GM18505 (cell line): ENCODE data around the gene HLA-G.
"Not testable (repeated sequence)": the region's sequence is repeated elsewhere in the genome, so short reads cannot be mapped to it uniquely, and the experiment has no call there.

ENCODE experiments used
- ATAC-seq: cut with Tn5 transposase; IDR thresholded peaks from one replicate; pipeline ENCODE4 v1.9.1; 2021; ENCODE audit not compliant: unreplicated experiment
- POLR2A ChIP-seq: IDR thresholded peaks from 4 replicates; pipeline ENCODE4 v1.6.1; 2011; ENCODE audit warnings: borderline replicate concordance; ENCODE audit not compliant: insufficient read depth, insufficient read length; ENCODE audit errors: extremely low read depth

HLA-G gene

DNA sequence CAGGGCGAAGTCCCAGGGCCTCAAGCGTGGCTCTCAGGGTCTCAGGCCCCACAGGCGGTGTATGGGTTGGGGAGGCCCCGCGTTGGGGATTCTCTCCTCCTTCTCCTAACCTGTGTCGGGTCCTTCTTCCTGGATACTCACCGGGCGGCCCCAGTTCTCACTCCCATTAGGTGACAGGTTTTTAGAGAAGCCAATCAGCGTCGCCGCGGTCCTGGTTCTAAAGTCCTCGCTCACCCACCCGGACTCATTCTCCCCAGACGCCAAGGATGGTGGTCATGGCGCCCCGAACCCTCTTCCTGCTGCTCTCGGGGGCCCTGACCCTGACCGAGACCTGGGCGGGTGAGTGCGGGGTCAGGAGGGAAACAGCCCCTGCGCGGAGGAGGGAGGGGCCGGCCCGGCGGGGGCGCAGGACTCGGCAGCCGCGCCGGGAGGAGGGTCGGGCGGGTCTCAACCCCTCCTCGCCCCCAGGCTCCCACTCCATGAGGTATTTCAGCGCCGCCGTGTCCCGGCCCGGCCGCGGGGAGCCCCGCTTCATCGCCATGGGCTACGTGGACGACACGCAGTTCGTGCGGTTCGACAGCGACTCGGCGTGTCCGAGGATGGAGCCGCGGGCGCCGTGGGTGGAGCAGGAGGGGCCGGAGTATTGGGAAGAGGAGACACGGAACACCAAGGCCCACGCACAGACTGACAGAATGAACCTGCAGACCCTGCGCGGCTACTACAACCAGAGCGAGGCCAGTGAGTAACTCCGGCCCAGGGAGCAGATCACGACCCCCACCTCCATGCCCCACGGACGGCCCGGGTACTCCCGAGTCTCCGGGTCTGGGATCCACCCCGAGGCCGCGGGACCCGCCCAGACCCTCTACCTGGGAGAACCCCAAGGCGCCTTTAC lies at the start of gene HLA-G:
Gene HLA-G, plus strand, starts transcription at position 247 of the 892 bp plus-strand sequence. Its CDS starts 20 bp downstream, at position 267.
- no peak for ATAC-seq
- no peak for TF ChIP-seq POLR2A

DNA sequence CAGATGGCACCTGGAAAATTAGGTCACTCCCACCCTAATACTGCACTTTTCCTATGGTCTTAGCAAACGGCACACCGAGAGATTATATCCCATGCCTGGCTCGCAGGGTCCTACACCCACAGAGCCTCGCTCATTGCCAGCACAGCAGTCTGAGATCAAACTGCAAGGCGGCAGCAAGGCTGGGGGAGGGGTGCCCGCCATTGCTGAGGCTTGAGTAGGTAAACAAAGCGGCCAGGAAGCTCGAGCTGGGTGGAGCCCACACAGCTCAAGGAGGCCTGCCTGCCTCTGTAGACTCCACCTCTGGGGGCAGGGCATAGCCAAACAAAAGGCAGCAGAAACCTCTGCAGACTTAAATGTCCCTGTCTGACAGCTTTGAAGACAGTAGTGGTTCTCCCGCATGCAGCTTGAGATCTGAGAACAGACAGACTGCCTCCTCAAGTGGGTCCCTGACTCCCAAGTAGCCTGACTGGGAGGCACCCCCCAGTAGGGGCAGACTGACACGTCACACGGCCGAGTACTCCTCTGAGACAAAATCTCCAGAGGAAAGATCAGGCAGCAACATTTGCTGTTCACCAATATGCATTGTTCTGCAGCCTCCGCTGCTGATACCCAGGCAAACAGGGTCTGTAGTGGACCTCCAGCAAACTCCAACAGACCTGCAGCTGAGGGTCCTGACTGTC lies 47.5 kb upstream of the HLA-G start:
- not testable (repeated sequence) for ATAC-seq

DNA sequence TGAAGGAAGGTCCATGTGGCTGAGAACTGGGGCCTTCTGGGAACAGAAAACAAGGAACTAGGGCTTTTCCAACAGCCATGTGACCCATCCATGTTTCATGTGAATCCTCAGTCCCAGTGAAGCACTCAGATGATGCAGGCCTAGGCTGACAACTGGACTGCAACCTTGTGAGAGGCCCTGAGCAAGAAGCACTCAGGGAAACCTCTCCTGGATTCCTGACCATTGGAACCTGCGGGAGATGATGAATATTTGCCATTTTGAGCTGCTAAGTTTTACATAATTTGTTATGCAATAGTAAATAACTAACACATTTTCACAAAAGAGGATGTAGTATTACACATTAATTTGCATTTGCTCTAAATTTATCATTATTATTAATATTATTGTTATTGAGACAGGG lies 38.4 kb upstream of the HLA-G start:
- TF ChIP-seq POLR2A = no peak
- ATAC-seq = no peak

DNA sequence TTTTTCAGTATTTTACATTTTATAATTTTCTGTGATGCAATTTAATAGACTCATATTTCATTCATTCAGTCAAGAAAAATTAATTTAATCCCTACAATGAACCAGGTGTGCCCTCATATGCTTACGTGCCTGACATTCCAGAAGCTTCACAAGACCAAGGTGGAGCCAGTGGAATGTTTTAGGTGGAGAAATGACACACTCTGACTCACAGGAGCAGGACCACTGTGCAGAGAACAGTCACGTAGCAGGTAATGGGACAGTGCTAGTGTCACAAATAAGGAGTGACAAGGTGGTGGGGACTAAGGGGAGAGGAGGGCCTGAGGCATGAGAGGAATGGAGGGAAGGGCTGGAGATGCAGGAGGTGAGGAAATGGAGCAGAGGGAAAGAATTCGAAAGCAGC lies 37.0 kb upstream of the HLA-G start:
- ATAC-seq = no peak
- no peak for TF ChIP-seq POLR2A

DNA sequence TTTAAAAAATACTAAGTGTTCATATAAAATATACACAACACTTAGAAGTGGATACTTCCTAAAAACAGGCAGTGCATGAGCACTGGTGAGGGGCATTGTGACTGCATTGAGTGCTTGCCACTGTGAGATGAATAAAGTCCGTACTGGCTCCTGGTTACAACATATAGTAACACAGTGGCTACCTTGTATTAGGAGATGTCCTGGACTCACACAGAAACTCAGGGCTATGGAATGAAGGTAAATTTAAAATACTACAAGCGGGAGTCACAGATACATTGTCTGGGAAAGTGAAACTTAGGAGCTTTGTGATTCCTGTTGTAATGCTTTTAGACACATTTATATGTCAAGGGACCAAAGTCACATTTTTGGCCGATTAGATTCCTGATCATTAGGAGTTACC lies 36.5 kb upstream of the HLA-G start:
- no peak for ATAC-seq
- no peak for TF ChIP-seq POLR2A

DNA sequence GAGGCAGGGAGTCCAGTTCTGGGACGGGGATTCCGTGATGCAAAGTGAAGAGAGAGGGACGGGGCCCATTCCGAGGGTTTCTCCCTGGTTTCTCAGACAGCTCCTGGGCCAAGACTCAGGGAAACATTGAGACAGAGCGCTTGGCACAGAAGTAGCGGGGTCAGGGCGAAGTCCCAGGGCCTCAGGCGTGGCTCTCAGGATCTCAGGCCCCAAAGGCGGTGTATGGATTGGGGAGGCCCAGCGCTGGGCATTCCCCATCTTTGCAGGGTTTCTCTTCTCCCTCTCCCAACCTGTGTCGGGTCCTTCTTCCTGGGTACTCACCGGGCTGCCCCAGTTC lies 35.9 kb upstream of the HLA-G start:
- ATAC-seq = no peak
- no peak for TF ChIP-seq POLR2A

DNA sequence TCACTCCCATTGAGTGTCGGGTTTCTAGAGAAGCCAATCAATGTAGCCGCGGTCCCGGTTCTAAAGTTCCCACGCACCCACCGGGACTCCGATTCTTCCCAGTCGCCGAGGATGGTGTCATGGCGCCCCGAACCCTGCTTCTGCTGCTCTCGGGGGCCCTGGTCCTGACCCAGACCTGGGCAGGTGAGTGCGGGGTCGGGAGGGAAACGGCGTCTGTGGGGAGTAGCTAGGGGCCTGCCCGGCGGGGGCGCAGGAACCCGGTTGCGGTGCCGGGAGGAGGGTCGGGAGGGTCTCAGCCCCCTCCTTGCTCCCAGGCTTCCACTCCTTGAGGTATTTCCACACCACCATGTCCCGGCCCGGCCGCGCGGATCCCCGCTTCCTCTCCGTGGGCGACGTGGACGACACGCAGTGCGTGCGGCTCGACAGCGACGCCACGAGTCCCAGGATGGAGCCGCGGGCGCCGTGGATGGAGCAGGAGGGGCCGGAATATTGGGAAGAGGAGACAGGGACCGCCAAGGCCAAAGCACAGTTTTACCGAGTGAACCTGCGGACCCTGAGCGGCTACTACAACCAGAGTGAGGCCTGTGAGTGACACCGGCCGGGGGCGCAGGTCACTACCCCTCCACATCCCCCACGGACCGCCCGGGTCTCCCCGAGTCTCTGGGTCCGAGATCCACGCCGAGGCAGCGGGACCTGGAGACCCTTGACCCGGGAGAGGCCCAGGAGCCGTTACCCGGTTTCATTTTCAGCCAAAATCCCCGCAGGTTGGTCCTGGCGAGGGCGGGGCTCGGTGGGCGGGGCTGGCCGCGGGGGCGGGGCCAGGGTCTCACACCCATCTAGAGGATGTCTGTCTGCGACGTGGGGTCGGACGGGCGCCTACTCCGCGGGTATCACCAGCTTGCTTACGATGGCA lies 35.2 kb upstream of the HLA-G start:
- no peak for ATAC-seq
- TF ChIP-seq POLR2A = peak; percentile 17

DNA sequence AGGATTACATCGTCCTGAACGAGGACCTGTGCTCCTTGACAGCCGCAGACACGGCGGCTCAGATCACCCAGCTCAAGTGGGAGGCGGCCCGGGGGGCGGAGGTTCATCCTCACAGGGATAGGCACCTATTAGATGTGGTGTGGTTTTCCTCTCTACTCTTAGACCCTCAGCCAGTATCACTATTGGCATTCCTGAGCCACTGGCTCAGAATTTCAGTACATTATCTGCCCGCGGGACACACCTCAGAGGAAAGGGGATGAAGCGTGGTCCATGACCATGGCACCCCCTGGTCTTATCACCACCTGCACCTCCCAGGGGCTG lies 34.6 kb upstream of the HLA-G start:
- TF ChIP-seq POLR2A = no peak
- ATAC-seq = no peak

DNA sequence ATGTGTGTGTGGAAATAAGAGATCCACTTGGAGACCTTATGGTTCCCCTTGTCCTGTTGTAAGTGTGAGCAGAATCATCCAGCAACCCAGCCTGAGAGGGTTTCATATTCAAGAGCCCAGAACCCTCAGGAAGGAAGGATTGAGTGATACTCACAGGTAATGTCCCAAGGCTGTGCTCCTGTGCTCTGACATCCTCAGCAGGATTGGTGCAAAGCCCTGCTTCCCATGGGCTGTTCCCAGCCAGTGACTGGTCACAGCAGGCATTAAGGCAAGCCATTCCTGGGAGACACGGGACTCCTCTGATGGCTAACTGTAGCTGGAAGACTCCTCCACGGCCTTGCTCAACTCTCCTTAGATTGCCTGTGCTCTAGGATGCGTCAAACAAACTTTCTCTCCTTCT lies 33.8 kb upstream of the HLA-G start:
- TF ChIP-seq POLR2A = no peak
- no peak for ATAC-seq

DNA sequence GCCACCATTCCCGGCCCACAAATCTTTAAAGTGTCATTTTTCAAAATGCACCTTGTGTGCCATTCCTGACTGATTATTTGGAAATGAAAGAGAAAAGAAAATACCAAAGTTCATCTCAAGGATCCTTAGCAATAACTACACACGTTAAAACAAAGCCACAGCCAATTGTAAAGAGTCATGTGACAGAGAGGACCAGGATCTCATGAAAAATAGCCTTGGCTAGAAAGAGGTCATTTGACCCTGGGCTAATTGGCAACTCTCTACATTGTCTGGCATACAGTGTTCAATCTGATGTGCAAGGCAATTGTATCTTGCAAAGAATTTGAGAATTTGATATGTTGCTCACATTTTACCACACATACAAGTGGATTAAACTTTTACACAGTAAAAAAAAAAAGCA lies 31.6 kb upstream of the HLA-G start:
- ATAC-seq = no peak
- no peak for TF ChIP-seq POLR2A

DNA sequence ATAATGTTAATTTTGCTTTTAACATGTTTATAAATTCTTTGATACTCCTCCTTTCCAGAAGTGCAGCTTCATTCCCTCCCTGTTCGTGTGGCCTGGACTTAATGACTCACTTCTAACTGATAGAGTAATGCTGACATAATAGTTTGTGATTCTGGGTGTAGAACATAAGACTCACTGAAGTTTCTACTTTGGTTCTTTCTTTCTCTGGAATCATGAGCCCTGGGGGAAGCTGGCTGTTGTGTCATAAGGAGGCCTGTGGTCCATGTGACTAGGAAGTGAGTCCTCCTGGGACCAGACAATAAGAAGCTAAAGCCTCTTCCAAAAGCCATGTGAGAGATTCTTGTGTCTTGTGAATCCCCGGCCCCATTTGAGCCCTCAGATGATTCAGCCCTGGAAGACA lies 30.5 kb upstream of the HLA-G start:
- no peak for TF ChIP-seq POLR2A
- no peak for ATAC-seq

DNA sequence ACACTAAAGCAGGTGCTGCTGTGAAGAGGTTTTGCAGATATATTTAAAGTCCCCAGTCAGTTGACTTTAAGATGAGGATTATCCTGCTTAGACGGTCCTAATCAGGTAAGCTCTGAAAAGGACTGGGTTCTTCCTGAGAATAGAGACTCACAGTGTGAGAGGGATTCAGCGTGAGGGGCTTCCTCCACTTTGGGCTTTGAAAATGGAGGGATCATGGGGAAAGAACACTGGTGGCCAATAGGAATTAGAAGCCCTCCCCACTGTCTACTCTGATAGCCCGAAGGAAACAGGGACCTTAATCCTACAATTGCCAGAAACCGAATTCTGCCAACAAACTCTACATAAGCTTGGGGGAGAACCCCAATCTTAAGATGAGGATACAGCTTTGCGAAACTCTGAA lies 29.7 kb upstream of the HLA-G start:
- ATAC-seq = no peak
- no peak for TF ChIP-seq POLR2A

DNA sequence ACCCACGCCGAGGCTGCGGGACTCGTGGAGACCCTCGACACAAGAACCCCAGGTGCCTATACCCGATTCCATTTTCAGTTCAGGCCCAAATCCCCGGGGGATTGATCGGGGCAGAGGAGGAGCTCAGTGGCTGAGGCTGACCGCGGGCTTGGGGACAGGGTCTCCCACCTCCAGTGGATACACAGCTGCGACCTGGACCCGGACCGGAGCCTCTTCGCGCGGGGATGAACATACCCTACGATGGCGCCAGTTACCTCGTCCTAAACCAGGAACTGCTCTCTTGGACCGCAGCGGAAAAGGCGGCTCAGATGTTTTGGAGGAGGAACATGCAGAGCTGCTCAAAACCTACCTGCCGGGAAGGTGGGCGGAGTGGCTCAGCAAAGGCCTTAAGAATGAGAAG lies 27.4 kb upstream of the HLA-G start:
- no peak for ATAC-seq
- no peak for TF ChIP-seq POLR2A
